Panc1 (cell line): ENCODE measurements around the gene KRT84. TPM values are rescaled to one million over a fixed set of nuclear protein-coding genes. Genes with fewer than 3 reads are reported as not detected.

Source experiments
- ATAC-seq: fragments of 200-7000 bp; cut with Tn5 transposase; 2 replicates; pipeline ENCODE4 v1.9.1; 2020; ENCODE audit warnings: mild to moderate bottlenecking, moderate library complexity
- BruUV-seq: library from RNA; stranded (reverse); fragments of 400-500 nt; replicated peaks from 2 replicates; lab custom pipeline; 2021; lab: Mats Ljungman, UMichigan
- CTCF ChIA-PET: fragments of 300-600 bp; sonication (Branson Sonifier 250); formaldehyde crosslinking; loops from one replicate; lab custom pipeline; 2022; ENCODE audit warnings: antibody characterized with exemption; lab: Charles Lee
- POLR2A ChIA-PET: fragments of 300-600 bp; sonication (Branson Sonifier 250); formaldehyde crosslinking; loops from one replicate; lab custom pipeline; 2022; ENCODE audit warnings: antibody characterized with exemption; lab: Charles Lee
- DNase-seq: peaks from one replicate; pipeline ENCODE4 v3.0.0-alpha.2; 2010; ENCODE audit warnings: low read depth, low spot score
- H3K27ac ChIP-seq: 2 replicates; pipeline ENCODE4 v1.5.1; 2011; ENCODE audit warnings: mild to moderate bottlenecking, low read length, inconsistent platforms
- H3K27me3 ChIP-seq: fragments of 200-500 bp; sonication (Bioruptor generic); 2 replicates; pipeline ENCODE4 v1.6.0; 2014; ENCODE audit warnings: low read length, inconsistent platforms; ENCODE audit not compliant: control insufficient read depth, insufficient read depth
- H3K36me3 ChIP-seq: fragments of 200-500 bp; sonication (Bioruptor generic); 2 replicates; pipeline ENCODE4 v1.5.1; 2014; ENCODE audit warnings: inconsistent platforms, mild to moderate bottlenecking, low read length, moderate library complexity; ENCODE audit not compliant: control insufficient read depth, insufficient read depth
- H3K4me1 ChIP-seq: 2 replicates; pipeline ENCODE4 v1.5.1; 2011; ENCODE audit warnings: inconsistent platforms, mild to moderate bottlenecking, low read length, moderate library complexity; ENCODE audit not compliant: control insufficient read depth, insufficient read depth
- H3K4me3 ChIP-seq, 2 experiments: 2 replicates each; pipeline ENCODE4 v1.5.1; 2011 to 2012; ENCODE audit warnings: low read depth in 2 of 2, low read length in 2 of 2, mild to moderate bottlenecking in 2 of 2, inconsistent platforms in 1 of 2, moderate library complexity in 1 of 2
- H3K9me3 ChIP-seq: fragments of 200-500 bp; sonication (Bioruptor generic); 2 replicates; pipeline ENCODE4 v1.5.1; 2014; ENCODE audit warnings: low read depth, mild to moderate bottlenecking, inconsistent platforms, low read length, moderate library complexity; ENCODE audit not compliant: control insufficient read depth, insufficient read depth
- CTCF ChIP-seq: fragments of 450-650 bp; IDR thresholded peaks from 2 replicates; pipeline ENCODE4 v1.5.1; 2017; ENCODE audit warnings: mild to moderate bottlenecking
- POLR2AphosphoS5 ChIP-seq: IDR thresholded peaks from 2 replicates; pipeline ENCODE4 v1.6.1; 2012; ENCODE audit warnings: mild to moderate bottlenecking, low read depth, low read length, moderate library complexity
- REST ChIP-seq, 2 experiments: IDR thresholded peaks; 2 replicates each; pipeline ENCODE4 v1.6.1; 2011 to 2012; ENCODE audit warnings: low read depth in 2 of 2, control low read depth in 1 of 2, low read length in 1 of 2, mild to moderate bottlenecking in 1 of 2, moderate library complexity in 1 of 2; ENCODE audit not compliant: insufficient read depth in 1 of 2
- SIN3A ChIP-seq: IDR thresholded peaks from 2 replicates; pipeline ENCODE4 v1.6.1; 2012; ENCODE audit warnings: low read depth, mild to moderate bottlenecking, low read length, moderate library complexity, borderline replicate concordance; ENCODE audit not compliant: insufficient read depth
- TCF7L2 ChIP-seq: IDR thresholded peaks from 2 replicates; pipeline ENCODE4 v1.6.1; 2011; ENCODE audit warnings: mild to moderate bottlenecking, low read depth, low read length, inconsistent platforms
- in situ Hi-C: cut with HindIII; loops from 2 replicates; pipeline ENCODE4 v1.10.0; 2016; ENCODE audit warnings: low sequenced_read_pairs, low pct_unique_long_range_greater_than_20kb
- intact Hi-C: fragments of 100-400 bp; cut with micrococcal nuclease; formaldehyde crosslinking; loops from one replicate; pipeline ENCODE4 v1.10.0; 2022; ENCODE audit not compliant: unreplicated experiment
- total RNA-seq: library from RNA; stranded (reverse); gene quantifications from one replicate; pipeline ENCODE4 v1.2.1, GENCODE V29; 2021; ENCODE audit not compliant: unreplicated experiment

KRT84 gene
- total RNA-seq, 1 experiment from 2014 or later = not detected

- no peak overlapping the region for H3K27ac ChIP-seq
- ATAC-seq (no peak), DNase-seq (no peak)
- H3K27me3 ChIP-seq = peaks cover 2% of the 10 kb centered on the region; the same call in 1 of the 2 replicates
- ChIA-PET POLR2A (no interaction called here), CTCF (no interaction called here)
- in situ Hi-C loops = no loop called here
- BruUV-seq = no TSS peak
- peaks cover 8% of the 10 kb centered on the region for H3K4me1 ChIP-seq
- H3K36me3 ChIP-seq = no peaks in the 10 kb centered on the region
- TF ChIP-seq SIN3A (no peak), TCF7L2 (no peak), CTCF (no peak), POLR2AphosphoS5 (no peak), REST (IDR thresholded peaks at IDR 0.05; ENCODE audit: insufficient read depth in 1 of 2, low read depth in 2 of 2, low read length in 1 of 2) (no peak)
- no peak overlapping the region for H3K4me3 ChIP-seq
- intact Hi-C loops = no loop called here
- no peaks in the 10 kb centered on the region for H3K9me3 ChIP-seq
Measured at GRCh38 chr12:52349196-52349595, 36.3 kb downstream of the KRT84 start.

- in situ Hi-C loops = no loop called here
- intact Hi-C loops = no loop called here
- CTCF ChIA-PET = interaction anchor here (0.6 kb wide), 1 partner anchor 24 kb away, joined by 3 read pairs; no protein-coding TSS in a partner anchor
Measured at GRCh38 chr12:52347551-52348510, 37.6 kb downstream of the KRT84 start.

More at GRCh38 chr12:52347551-52348510, 37.6 kb downstream of the KRT84 start:
- no peak for DNase-seq
- no peaks in the 10 kb centered on the region for H3K36me3 ChIP-seq
- H3K9me3 ChIP-seq = peaks cover 3% of the 10 kb centered on the region; the same call in 1 of the 2 replicates
- TF ChIP-seq SIN3A = no peak
- TF ChIP-seq CTCF = no peak
- TF ChIP-seq TCF7L2 = no peak
- TF ChIP-seq REST (IDR thresholded peaks at IDR 0.05; ENCODE audit: insufficient read depth in 1 of 2, low read depth in 2 of 2, low read length in 1 of 2) = no peak
- no peak for TF ChIP-seq POLR2AphosphoS5
- no peak for ATAC-seq
- peaks cover 2% of the 10 kb centered on the region; the same call in 1 of the 2 replicates for H3K27me3 ChIP-seq
- no TSS peak for BruUV-seq
- no peak overlapping the region for H3K27ac ChIP-seq
- H3K4me3 ChIP-seq = no peak overlapping the region
- POLR2A ChIA-PET = no interaction called here
- peaks cover 8% of the 10 kb centered on the region for H3K4me1 ChIP-seq
